Panc1 (cell line): ENCODE results near the gene FHIT.

Source experiments
- CTCF ChIP-seq: fragments of 450-650 bp; IDR thresholded peaks from 2 replicates; pipeline ENCODE4 v1.5.1; 2017; ENCODE audit warnings: mild to moderate bottlenecking
- POLR2AphosphoS5 ChIP-seq: IDR thresholded peaks from 2 replicates; pipeline ENCODE4 v1.6.1; 2012; ENCODE audit warnings: mild to moderate bottlenecking, low read depth, low read length, moderate library complexity

- no peak for TF ChIP-seq CTCF
- no peak for TF ChIP-seq POLR2AphosphoS5
These were observed 637.4 kb downstream of the FHIT start for GRCh38 chr3:60613769-60614303.
